Body of pancreas (tissue), 4 donors: ENCODE measurements around the gene SNRNP25. TPM values are rescaled to one million over a fixed set of nuclear protein-coding genes. Genes with fewer than 3 reads are reported as not detected.

Experiments used
- ATAC-seq: fragments of 150-250 bp; one replicate; pipeline ENCODE4 v1.9.1; 2016
- DNase-seq, 4 donors: peaks; one replicate each; pipeline ENCODE4 v3.0.0-alpha.2; 2019
- H3K27ac ChIP-seq, 4 donors: fragments of 200-600 bp; sonication (generic); 1 replicate in 3 of 4; 2 replicates in 1 of 4; pipeline versions ENCODE4 v1.5.1 to v1.6.1; 2016 to 2019; ENCODE audit warnings: mild to moderate bottlenecking in 1 of 4, mixed read lengths in 1 of 4, moderate library complexity in 1 of 4
- H3K27me3 ChIP-seq, 2 donors: fragments of 200-600 bp; sonication (generic); one replicate each; pipeline ENCODE4 v1.6.0; 2016; ENCODE audit warnings: mild to moderate bottlenecking in 1 of 2
- H3K36me3 ChIP-seq, 2 donors: fragments of 200-600 bp; sonication (generic); replicated peaks in 1 of 2; 2 replicates each; pipeline ENCODE4 v1.5.1; 2016; ENCODE audit warnings: low read depth in 2 of 2; ENCODE audit not compliant: insufficient read depth in 1 of 2
- H3K4me1 ChIP-seq: fragments of 200-600 bp; sonication (generic); one replicate; pipeline ENCODE4 v1.6.0; 2016
- H3K4me3 ChIP-seq, 2 donors: fragments of 200-600 bp; sonication (generic); 1 replicate in 1 of 2; 2 replicates in 1 of 2; pipeline ENCODE4 v1.5.1; 2016 to 2019
- H3K9me3 ChIP-seq, 3 donors: fragments of 200-600 bp; sonication (generic); 1 replicate in 2 of 3; 2 replicates in 1 of 3; pipeline ENCODE4 v1.5.1; 2016
- POLR2A ChIP-seq, 3 donors: fragments of 450-650 bp; IDR thresholded peaks; one replicate each; pipeline ENCODE4 v1.6.1; 2016; ENCODE audit warnings: antibody characterized with exemption in 3 of 3, mild to moderate bottlenecking in 2 of 3
- WGBS, 2 donors: methylation state at CpG; one replicate each; pipeline ENCODE4 v1.1.5; 2017; 5-methylcytosine and 5-hydroxymethylcytosine counted together
- intact Hi-C: fragments of 100-400 bp; cut with DNase I; formaldehyde crosslinking; loops from one replicate; pipeline ENCODE4 v1.15.1; 2023
- total RNA-seq, 2 donors: library from RNA; depleted of rRNA; stranded (reverse); fragments of >200 nt; gene quantifications; one replicate each; pipeline ENCODE4 v1.1.0, GENCODE V29; 2016
- TF ChIP-seq, protein P1 (sequence below), 7 experiments: fragments of 450-650 bp in 4 of 7; fragments of 200-600 bp in 3 of 7; sonication (generic) in 3 of 7; IDR thresholded peaks; one replicate each; pipeline ENCODE4 v1.5.1; 2016 to 2019; ENCODE audit warnings: antibody characterized with exemption in 7 of 7

Gene SNRNP25
- total RNA-seq, 2 donors from 2014 or later: 13.2 to 13.5 TPM

GRCh38 chr16:96935-97381 is 43.3 kb downstream of the SNRNP25 start:
- peak; percentile 94 for ATAC-seq
- Histone ChIP-seq H3K4me1 (peaks cover 4% of the 10 kb centered on the region), H3K27me3 (no peaks in the 10 kb centered on the region), H3K4me3 (no peak overlapping the region), H3K9me3 (no peaks in the 10 kb centered on the region), H3K36me3 (peaks cover 0 to 1% of the 10 kb centered on the region in 2 donors), H3K27ac (no peak overlapping the region)
- DNase-seq: peak; percentile 88 to 93 (median 90)
- intact Hi-C loops: no loop called here
- WGBS, 2 donors: 9 to 12% methylated on average over 8 to 11 of the region's 11 CpGs
- TF ChIP-seq, protein P1, sequence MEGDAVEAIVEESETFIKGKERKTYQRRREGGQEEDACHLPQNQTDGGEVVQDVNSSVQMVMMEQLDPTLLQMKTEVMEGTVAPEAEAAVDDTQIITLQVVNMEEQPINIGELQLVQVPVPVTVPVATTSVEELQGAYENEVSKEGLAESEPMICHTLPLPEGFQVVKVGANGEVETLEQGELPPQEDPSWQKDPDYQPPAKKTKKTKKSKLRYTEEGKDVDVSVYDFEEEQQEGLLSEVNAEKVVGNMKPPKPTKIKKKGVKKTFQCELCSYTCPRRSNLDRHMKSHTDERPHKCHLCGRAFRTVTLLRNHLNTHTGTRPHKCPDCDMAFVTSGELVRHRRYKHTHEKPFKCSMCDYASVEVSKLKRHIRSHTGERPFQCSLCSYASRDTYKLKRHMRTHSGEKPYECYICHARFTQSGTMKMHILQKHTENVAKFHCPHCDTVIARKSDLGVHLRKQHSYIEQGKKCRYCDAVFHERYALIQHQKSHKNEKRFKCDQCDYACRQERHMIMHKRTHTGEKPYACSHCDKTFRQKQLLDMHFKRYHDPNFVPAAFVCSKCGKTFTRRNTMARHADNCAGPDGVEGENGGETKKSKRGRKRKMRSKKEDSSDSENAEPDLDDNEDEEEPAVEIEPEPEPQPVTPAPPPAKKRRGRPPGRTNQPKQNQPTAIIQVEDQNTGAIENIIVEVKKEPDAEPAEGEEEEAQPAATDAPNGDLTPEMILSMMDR (IDR thresholded peaks at IDR 0.05): peak; percentile 97 to 100 (median 99)
- TF ChIP-seq POLR2A (IDR thresholded peaks at IDR 0.05): no peak

DNA sequence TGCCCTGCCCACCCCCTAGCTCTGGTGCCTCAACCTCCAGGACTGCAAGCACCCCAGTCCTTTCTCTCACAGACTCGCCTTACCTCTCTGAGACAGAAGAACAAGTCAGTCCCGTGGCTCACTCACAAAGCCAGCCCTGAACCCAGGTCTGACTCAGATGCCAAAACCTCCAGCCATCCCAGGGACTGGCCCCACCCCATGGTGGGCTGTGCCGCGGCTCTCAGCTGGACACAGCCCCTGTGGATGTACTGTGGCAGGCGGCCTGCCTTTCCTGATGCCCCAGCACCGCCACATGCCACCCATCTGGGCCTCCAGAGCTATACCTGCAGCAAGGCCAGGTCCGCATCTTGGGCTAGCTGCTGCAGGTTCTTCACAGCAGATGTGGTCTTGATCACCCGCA is 44.2 kb downstream of the SNRNP25 start:
- no peak overlapping the region for H3K27ac ChIP-seq
- no peak for DNase-seq
- H3K4me3 ChIP-seq: no peak overlapping the region
- 83 to 88% methylated on average over 4 to 8 of the region's 8 CpGs for WGBS, 2 donors
- H3K27me3 ChIP-seq: no peaks in the 10 kb centered on the region
- ATAC-seq: no peak
- no peak for TF ChIP-seq POLR2A (IDR thresholded peaks at IDR 0.05)
- TF ChIP-seq, protein P1 (IDR thresholded peaks at IDR 0.05): no peak
- H3K4me1 ChIP-seq: peaks cover 3% of the 10 kb centered on the region
- H3K9me3 ChIP-seq: no peaks in the 10 kb centered on the region
- H3K36me3 ChIP-seq: peaks cover 0 to 1% of the 10 kb centered on the region in 2 donors
- intact Hi-C loops: no loop called here

DNA sequence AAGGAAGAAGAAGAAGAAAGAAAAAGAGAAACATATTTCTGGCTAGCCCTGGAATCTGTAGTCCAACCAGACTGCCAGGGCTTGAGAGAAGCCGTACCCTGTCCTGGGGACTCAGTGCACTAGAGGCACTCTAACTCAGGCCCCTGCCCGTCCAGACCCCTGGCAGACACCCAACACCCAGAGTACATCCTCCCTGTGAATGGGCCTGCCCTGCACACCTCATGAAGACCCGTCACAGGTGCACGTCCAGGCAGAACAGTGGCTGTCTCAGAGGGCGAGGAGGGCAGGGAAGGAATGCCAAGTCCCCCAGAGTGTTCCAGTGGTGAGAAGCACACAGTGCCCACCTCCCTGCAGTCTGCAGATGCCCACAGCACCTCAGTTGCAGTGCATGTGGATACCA is 47.4 kb downstream of the SNRNP25 start:
- Histone ChIP-seq H3K4me3 (no peak overlapping the region), H3K27ac (no peak overlapping the region), H3K27me3 (no peaks in the 10 kb centered on the region), H3K4me1 (peaks cover 15% of the 10 kb centered on the region), H3K9me3 (no peaks in the 10 kb centered on the region), H3K36me3 (peaks cover 0 to 1% of the 10 kb centered on the region in 2 donors)
- no peak for DNase-seq
- intact Hi-C loops: no loop called here
- 83 to 86% methylated on average over 2 to 5 of the region's 5 CpGs for WGBS, 2 donors
- TF ChIP-seq POLR2A (IDR thresholded peaks at IDR 0.05): no peak
- TF ChIP-seq, protein P1 (IDR thresholded peaks at IDR 0.05): no peak
- ATAC-seq: no peak

DNA sequence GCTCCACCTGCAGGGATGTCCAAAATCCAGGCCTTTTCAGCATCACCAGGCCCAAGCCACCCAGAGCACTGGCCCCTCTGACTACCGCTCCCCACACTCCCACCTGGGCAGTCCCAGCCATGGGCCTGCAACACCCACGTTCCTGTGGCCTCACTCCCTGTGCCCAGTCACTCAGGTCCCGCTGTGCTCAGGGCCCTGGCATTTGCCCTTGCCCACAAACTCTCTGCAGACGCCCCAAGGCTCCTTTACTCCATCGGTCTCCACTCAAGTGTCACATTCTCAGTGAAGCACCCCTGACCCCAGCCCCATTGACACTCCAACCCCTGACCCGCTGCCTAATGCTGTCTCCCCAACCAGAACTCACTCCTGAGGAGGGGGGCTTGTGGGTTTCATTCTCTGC is 48.0 kb downstream of the SNRNP25 start:
- H3K4me3 ChIP-seq: no peak overlapping the region
- 85 to 89% methylated on average over 6 of the region's 6 CpGs for WGBS, 2 donors

More for the DNA sequence above, 48.0 kb downstream of the SNRNP25 start:
- peaks cover 0 to 1% of the 10 kb centered on the region in 2 donors for H3K36me3 ChIP-seq
- peak overlapping the region in 1 of 4 donors; percentile 3 for H3K27ac ChIP-seq
- H3K4me1 ChIP-seq: peaks cover 15% of the 10 kb centered on the region
- intact Hi-C loops: no loop called here
- ATAC-seq: no peak
- H3K27me3 ChIP-seq: no peaks in the 10 kb centered on the region
- H3K9me3 ChIP-seq: no peaks in the 10 kb centered on the region
- TF ChIP-seq, protein P1 (IDR thresholded peaks at IDR 0.05): no peak
- TF ChIP-seq POLR2A (IDR thresholded peaks at IDR 0.05): no peak
- no peak for DNase-seq
